Measurements from ENCODE around the gene CCDC124.

GRCh38 chr19:17888260-17888659 lies 44.6 kb upstream of the CCDC124 start:
- TF ChIP-seq POLR2A (IDR thresholded peaks at IDR 0.05; ENCODE audit: low read length) = no peak
- TF ChIP-seq GATA1 (IDR thresholded peaks at IDR 0.05; ENCODE audit: low read depth, low read length) = no peak

All from erythroblast (primary cell).